Measurements from ENCODE around the gene KLKB1.
"Not testable (repeated sequence)": the region's sequence is repeated elsewhere in the genome, so short reads cannot be mapped to it uniquely, and the experiment has no call there.

The KLKB1 gene

DNA sequence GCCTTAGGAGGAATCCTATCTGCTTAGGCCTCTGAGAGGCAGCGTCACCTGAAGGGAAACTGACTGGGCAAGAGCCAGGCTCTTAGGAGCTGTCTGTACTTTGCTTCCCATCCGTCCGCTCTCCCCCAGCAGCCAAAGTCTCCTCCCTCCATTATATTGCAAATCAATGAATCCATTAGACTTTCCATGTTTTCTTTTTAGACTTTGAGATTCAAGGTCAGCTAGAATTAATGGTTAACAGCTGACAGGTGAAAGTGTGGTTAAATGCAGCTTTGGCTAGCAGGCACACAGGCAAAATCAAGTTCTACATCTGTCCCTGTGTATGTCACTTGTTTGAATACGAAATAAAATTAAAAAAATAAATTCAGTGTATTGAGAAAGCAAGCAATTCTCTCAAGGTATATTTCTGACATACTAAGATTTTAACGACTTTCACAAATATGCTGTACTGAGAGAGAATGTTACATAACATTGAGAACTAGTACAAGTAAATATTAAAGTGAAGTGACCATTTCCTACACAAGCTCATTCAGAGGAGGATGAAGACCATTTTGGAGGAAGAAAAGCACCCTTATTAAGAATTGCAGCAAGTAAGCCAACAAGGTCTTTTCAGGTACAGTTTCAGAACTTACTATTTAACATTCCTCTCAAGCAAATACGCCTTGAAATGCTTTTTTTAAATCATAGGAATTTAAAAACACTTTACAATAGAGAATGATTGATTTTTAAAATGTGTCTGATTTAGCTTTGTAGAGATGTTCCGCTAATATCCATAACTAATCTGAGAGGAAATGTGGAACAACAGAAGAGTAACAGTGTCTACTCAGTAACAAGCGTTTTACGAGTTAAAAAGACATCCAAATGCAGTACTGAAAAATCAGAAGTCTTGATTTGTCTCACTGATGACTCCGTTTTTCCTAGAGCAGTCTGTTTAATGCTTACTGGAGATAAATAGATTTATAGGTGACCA lies 38.7 kb downstream of the KLKB1 start, which contains the start of gene F11:
TSS of gene F11 (plus strand) at position 507 of the 970 bp plus-strand sequence. CDS start 948 bp downstream, outside the sequence.
- no peak for DNase-seq

DNA sequence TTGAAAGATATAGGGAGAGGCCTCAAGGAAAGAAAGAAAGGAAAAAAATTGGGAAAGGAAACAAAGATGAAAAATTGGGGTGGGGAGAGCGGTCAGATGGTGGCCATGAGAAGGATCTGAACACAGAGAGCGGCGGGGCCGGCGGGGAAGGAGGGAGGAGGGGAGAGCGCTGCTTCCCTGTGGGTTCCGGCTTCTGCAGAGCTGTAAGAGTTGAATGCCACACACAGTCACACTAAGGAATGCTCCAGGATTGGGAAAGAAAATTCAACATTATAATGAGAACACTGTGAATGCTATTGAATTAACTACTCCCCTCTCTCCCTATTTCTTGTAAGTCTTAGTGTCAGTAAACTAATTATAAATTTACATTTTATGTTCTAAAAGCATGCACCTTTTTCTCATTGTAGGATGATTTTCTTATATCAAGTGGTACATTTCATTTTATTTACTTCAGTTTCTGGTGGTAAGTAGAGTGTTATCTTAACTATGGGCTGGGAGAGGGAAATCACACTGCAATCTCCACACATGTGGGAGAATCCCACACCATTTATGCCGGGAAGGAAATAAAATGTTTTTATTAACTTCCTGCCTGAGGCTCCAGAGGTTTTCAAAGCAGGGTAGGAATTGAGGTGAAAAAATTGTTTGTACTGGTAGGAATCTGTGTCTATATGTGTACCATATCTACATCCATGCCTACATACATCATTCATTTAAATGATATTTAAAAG lies 39.6 kb downstream of the KLKB1 start:
- no peak for DNase-seq

DNA sequence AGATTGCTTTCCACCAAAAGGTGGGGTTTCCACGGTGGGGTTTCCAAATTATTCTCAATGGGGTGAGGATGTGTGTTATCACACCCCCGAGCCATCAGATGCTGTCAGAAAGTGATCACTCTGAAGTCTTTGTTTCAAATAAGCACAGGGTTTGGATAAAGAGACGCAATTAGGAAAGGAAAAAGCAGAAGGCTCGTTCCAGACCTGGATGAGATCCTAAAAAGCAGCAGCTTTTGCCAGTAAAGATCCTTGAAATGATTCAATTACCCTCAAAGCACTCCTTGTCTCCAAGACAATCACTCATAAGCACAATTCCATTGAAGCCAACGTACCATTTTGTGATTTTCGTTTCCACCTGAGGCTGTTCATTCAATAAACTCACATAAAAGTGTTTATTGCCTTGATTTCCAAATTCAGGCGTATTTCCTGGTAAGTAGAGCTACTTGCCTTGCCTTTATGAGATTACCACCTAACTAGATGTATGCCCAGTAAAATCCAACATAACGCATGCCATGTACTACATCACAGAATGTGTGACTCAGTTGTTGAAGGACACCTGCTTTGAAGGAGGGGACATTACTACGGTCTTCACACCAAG lies 43.9 kb downstream of the KLKB1 start:
- no peak for DNase-seq

DNA sequence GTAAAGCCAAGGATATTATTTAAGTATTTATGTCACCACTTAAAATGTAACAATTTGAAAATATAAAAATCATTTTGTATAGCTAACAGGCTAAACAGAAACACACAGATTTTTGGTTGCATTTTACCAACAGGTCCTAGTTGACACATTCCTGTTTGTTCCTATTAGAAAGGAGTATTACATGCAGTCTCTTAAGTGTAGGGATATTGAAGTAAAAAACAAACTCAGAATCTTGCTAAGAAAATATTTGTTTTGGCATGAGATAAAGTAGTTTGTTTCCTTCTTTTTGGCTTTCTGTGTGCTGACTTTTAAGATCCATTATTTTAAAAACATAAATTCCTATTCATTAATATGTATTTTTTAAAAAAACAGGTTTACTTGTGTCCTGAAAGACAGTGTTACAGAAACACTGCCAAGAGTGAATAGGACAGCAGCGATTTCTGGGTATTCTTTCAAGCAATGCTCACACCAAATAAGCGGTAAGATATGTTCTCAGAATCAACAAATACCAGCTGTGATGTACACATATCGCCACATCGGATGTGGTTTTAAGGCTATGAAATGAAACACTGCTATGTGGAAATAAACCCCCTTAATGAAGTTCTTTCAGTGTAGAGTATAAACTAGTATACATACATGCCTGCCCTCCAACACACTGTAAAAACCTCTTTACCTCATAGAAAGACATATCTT lies 45.5 kb downstream of the KLKB1 start:
- no peak for DNase-seq

DNA sequence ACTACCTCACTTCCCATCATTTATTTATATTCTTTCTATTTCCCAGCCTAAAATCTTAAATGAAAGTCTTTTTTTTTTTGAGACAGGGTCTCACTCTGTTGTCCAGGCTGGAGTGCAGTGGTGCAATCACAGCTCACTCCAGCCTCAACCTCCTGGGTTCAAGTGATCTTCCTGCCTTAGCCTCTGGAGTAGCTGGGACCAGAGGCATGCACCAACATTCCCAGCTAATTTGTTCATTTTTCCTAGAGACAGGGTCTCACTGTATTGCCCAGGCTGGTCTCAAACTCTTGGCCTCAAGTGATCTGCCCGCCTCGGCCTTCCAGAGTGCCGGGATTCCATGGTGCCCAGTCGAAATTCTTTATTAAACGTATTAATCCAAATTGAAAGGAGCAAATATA lies 46.1 kb downstream of the KLKB1 start:
- DNase-seq = not testable (repeated sequence)

DNA sequence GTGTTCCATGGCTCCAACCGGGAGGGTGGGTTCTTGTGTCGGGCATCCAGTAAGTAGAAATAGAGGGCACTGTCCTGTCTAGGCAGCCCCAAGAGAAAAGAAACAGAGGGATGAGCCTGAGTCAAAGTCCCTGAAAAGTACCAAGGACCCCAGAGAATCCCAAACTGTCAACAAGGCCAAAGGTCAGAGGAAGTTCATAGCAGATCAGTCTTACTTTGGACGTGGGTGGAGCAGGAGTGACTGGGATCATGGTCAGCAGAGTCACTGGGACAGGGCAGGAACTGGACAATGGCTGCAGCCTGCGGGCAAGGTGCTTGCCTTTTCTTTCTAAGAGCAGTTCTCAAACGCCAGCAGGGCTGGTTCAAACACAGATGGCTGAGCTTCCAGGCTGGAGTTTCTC lies 56.0 kb downstream of the KLKB1 start:
- DNase-seq = no peak

DNA sequence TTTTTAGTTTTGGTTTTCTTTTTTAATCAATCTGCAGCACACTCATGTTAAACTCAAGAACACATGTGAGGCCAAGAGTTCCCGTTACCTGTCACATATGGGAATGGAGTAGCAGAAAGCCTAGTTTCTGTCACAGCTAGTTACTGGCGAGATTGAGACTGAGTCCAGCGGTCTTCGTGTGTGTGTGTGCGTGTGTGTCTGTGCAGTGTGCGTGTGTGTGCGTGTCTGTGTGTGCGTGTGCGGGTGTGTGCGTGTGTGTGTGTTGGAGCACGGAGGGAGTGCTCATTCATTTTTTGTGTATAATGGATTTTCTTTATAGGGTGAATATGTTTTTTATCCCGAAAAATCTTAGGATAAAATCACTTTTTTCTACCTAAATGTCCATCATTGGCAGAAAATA lies 57.8 kb downstream of the KLKB1 start:
- DNase-seq = no peak

DNA sequence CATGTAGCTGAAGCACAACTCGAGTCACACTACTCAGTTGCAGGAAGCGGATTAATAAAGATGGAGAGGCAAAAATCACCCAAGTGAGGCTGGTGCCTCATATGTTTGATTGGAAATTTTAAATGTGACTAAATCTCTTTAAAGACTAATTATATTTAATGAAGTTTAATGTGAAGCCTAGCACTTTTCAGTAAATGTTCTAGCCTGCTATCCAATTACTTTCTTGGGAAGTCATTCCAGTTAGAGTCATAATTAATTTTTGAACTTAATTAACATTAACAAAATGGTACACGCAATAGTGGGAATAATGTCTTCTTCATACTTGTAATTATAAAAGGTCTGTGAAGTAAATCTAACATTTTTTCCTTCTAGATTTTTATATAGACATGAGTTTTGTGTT lies 59.3 kb downstream of the KLKB1 start:
- no peak for DNase-seq

DNA sequence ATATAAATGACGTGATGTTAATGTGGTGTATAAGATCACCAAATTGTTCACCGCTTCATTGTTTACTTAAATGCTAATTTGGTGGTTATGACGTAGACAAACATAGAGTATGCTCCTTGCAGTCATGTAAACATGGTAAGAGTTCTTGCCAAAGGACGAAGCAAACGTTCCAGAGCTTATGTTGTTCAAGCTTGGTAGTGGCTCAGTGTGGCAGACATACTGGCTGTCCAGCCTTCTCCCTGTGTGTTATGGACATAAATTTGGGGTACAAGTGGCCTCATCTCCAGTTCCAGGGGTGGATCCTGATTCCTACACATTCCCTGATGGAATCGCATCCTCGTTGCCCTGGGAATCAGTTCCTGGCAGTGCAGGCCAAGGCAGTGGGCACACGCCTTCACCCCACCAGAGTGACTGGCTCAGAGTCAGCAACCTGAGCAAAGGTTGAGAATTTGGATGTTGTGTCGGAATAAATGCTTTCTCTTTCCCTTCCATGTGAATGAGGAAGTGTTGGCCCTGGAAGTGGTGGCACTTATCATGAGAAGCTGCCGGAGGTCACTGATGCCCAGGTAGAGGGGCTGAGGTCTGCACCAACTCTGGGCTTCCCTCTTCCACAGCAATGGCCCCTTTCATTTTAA lies 64.1 kb downstream of the KLKB1 start:
- no peak for DNase-seq

DNA sequence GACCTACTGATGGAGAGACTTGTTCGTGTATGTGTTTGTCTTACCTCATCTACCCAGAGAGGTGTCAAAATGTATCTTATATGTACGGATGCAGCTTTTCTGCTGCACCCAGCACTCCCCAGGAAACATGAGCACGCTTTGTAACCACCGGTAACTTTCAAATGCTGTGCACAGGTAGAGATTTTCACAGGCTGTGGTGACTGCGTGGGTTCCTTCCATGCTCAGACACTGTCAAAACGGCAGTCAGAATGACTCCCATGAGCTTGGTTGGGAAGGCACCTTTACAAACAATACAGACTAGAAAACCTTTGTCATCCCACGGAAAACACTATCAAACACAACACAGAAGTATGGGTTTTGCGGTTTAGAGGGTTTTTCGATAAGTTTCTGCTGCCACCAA lies 66.9 kb downstream of the KLKB1 start:
- no peak for DNase-seq

DNA sequence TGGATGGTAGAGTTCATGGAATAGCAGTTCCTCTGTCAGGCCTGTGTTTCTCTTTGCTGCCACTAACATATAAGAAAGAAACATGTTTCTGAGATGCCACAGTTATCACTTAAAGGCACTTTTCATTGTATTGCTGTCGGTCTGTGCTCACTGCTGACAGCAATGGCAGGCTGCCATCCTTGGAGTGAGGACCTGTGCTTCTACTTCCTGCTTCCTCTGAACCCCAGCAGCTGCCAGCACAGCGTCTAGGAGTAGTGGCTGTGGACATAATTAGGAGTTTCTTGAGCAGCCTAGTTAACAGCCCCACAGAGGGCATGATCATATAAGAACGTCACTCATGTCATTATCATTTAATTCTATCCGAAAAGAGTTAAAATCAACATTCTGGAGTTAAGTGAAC lies 69.2 kb downstream of the KLKB1 start:
- DNase-seq = no peak

DNA sequence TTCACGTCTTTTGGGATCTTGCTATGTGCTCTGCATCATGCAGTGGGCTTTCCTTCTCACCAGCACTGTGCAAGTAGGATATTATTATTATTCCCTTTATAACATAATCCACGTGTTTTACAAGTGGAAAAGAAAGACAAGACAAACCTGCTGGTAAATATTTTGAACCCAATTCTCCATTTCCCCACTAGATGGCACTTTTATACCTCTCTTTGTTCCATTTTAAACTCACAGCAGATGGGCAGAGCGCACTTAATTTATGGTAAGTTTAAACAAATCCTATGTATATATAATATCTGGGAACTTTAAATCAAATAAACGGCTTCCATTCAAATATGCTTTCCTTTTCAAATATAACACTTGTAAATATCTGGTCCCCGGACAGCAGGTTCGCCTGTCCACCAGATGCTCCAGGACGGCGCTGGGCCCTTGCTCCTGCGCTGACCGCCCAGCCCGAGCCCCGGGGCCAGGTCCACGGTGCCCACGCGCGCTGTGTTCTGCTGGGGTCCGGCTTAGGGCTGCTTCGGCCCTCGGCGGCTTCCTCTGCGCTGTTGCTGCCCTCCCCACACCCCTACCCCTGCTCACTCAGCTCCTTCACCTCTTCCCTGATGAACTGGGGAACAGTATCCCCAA lies 69.8 kb downstream of the KLKB1 start:
- peak; percentile 65 for DNase-seq

DNA sequence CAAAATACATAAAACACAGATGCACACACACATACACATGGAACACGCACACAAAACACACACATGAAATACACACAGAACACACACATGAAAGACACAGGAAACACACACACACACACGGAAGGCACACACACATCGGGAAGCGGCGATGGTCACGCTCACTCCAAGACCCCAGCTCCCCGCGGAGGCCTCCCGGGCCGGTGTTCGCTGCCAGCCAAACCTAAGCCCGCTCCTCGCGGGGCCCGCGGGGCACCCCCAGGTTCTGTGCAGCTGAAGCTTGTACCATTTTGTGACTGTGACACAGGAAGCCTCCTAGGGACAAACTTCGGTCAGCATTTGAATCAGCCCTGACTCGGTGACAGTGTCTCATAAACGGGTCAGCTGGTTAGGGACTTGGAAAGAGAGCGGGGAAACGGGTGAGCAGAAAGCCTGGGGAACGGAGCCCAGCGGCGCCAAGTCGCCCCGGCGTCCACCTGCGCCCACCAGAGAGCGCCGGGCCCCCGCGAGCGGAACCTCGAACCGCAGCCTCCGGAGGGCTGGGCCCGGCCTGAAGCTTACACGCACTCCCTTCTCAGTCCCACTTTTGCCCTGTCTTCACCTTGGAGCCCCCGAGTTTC lies 70.8 kb downstream of the KLKB1 start:
- DNase-seq = no peak

DNA sequence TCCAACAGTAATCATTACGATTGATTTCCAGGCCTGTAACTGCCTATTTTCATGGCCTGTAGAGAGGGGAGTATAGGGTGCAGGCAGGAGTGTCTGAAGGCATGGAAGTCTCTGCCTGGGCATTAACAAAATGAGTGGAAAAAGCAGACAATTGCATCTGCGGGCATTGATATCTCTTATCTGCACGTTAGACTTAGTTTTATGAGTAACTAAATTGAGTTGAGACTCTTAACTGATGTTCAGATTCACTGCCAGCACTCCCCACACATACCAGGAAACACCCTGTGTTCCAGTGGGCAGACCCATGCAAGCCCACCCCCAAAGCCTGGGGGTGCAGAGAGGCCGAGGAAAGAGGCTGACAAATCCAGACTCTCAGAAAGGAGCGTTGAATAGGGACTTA lies 72.0 kb downstream of the KLKB1 start:
- DNase-seq = no peak

DNA sequence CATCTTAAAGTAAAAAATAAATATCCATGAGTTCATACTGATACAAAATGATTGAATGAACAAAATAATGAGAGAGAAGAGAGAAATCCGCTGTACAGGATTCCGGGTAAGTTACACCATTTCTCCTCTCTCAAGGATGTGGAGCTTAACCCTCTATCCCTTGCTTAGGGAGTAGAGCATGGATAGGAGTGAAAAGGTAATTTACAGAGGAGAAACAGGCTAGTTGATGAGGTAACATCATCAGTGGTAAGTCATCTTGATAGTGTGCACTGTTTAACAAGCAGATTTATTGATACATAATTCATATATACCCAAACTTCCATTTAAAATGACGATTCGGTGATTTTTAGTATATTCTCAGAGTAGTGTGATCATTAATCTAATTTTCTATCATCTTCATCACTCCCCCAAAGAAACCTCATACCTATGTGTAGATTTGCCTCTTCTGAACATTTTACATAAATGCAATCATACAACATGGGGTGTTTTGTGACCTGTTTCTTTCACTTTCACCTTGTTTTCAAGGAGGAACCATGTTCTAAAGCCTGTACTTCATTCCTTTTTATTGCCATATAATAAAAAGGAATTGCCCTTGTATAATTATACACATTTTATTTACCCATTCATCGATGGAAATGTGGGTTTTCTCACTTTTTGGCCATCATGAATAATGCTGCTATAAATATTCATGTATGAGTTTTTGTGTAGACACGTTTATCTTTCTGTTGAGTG lies 73.5 kb downstream of the KLKB1 start:
- DNase-seq = no peak

DNA sequence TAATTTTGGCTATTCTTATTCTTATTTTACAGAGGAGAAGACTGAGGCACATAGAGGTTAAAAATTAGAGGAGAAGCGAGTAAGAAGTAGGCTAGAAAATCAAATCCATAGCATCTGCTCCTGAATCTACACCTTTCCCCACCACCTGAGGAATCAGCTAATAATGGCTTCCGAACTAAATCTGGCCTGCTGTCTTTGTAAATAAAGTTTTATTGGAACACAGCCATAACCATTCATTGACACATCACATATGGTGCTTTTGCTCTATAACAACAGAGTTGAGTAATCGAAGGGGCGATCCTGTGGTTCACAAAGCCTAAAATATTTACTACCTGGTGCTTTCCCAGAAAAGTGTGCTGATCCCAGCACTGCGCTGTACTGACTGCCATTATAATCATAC lies 76.9 kb downstream of the KLKB1 start:
- no peak for DNase-seq

DNA sequence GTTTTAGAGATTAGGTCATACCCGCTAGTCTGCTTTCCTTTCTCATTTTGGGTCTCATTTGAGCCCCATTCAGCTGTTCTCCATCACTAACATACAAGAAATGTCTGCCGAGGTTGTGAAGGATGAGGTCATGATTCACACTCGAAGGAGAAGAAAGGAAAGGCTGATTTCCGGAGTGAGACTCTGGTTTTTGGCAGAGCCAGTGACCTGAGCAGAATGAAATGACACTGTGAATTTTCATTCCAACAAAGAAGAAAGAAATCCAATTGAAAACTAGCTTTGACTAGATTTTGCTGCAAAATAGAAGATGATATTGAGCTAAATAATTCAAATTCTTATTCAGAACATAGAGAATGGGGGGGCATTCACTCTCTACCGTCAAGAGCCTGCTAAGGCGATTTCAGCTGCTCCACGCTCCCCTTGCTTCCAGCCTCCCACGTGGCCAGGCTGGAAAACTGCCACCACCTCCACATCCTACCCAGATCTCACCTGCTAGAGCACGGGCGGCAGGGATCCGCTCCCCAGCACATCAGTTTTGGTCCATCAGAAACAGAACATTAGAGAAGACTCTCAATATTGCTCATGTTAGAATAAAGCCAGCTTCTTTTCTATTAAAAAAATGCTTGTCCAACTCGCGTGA lies 77.7 kb downstream of the KLKB1 start:
- DNase-seq = no peak

DNA sequence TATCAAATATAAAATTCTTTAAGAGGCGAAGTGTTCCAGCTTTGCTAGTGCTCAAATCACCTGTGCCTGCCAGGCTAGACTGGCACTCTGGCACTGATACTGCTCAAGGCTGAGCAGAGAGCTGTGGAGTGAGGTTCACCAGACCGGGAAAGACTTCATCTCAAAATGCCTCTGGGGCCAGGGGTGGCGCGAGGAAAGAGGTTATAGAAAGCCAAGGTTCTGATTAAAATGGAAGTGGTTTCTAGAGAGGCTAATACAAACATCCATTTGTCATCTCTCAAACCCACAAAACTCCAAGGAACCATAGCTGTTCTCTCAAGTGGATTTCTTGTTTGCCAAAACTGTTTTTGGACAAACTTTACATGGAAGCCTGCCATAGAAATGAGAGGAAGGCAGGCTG lies 80.2 kb downstream of the KLKB1 start:
- no peak for DNase-seq

DNA sequence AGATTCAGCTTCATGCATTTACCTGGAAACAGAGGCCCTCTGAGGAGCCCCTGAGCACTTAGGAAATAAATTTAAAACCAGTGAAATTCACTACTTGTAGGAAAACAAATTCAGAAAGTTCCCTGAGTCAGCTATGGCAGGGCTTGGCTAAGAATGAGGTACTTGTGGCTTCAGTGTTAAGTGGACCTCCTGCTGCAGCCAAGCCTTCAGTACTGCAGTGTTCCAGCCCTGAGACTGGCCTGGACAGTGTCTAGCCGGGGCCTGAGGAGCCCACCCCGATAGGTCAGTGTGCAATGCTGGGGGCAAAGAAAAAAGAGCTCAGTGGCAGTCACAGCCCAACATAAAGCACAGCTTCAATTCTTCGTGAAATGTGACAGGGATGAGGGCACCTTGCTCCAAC lies 80.6 kb downstream of the KLKB1 start:
- DNase-seq = no peak
